ENCODE measurements around the gene CCDC183.

DNA sequence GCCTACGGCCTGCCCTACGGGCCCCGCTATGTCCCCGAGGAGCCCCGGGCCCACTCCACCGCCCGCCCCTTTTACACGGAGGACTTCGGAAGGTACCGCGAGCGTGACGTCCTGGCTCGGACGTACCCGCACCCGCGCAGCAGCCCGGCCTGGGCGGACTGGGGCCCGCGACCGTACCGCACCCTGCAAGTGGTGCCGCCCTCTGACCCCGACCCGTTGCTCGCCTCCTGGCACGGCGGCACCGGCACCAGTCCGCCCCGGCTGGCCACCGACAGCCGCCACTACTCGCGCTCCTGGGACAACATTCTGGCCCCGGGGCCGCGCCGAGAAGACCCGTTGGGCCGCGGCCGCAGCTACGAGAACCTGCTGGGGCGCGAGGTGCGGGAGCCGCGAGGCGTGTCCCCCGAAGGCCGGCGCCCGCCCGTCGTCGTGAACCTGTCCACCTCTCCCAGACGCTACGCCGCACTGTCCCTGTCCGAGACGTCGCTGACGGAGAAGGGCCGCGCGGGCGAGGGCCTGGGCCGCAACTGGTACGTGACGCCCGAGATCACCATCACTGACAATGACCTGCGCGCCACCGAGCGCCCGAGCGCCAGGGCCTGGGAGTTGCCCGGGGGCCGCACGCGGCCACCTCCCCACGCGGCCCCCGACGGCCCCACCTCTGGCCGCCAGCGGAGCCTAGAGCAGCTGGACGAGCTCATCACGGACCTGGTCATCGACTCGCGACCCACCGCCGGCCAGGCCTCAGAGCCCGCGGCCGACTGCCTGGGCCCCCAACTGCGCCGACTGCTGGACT, 49.5 kb downstream of the CCDC183 start:
- TF ChIP-seq, protein P1, sequence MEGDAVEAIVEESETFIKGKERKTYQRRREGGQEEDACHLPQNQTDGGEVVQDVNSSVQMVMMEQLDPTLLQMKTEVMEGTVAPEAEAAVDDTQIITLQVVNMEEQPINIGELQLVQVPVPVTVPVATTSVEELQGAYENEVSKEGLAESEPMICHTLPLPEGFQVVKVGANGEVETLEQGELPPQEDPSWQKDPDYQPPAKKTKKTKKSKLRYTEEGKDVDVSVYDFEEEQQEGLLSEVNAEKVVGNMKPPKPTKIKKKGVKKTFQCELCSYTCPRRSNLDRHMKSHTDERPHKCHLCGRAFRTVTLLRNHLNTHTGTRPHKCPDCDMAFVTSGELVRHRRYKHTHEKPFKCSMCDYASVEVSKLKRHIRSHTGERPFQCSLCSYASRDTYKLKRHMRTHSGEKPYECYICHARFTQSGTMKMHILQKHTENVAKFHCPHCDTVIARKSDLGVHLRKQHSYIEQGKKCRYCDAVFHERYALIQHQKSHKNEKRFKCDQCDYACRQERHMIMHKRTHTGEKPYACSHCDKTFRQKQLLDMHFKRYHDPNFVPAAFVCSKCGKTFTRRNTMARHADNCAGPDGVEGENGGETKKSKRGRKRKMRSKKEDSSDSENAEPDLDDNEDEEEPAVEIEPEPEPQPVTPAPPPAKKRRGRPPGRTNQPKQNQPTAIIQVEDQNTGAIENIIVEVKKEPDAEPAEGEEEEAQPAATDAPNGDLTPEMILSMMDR (conservative IDR thresholded peaks at IDR 0.05; ENCODE audit: low read length) = no peak
- no peak for TF ChIP-seq EZH2phosphoT487 (IDR thresholded peaks at IDR 0.05; ENCODE audit: borderline replicate concordance, low read depth, low read length)

All from OCI-LY7 (cell line).